B cell (primary cell): Measurements from ENCODE around the gene GRIA3. TPM values are rescaled to one million over a fixed set of nuclear protein-coding genes. Genes with fewer than 3 reads are reported as not detected.

Experiments used
- ATAC-seq: fragments of 200-7000 bp; cut with Tn5 transposase; one replicate; pipeline ENCODE4 v1.10.0; 2021; ENCODE audit warnings: low read depth, mild to moderate bottlenecking, moderate number of reproducible peaks, moderate library complexity
- CTCF ChIA-PET: fragments of 350-600 bp; sonication (Branson Sonifier 250); formaldehyde crosslinking; loops from one replicate; lab custom pipeline; 2021; ENCODE audit warnings: antibody characterized with exemption, inconsistent platforms; lab: Charles Lee
- POLR2A ChIA-PET: fragments of 350-600 bp; sonication (Branson Sonifier 250); formaldehyde crosslinking; loops from one replicate; lab custom pipeline; 2021; ENCODE audit warnings: antibody characterized with exemption; lab: Charles Lee
- DNase-seq: peaks from one replicate; pipeline ENCODE4 v3.0.0; 2013
- H2AFZ ChIP-seq: 2 replicates; pipeline ENCODE4 v1.6.1; 2012; ENCODE audit warnings: mild to moderate bottlenecking, low read depth, low read length; ENCODE audit not compliant: insufficient read depth, poor library complexity, severe bottlenecking
- H3K27ac ChIP-seq, 2 donors: 1 replicate in 1 of 2; 2 replicates in 1 of 2; pipeline ENCODE4 v1.5.1; 2012 to 2013; ENCODE audit warnings: low read length in 2 of 2, mild to moderate bottlenecking in 2 of 2, moderate library complexity in 1 of 2
- H3K27me3 ChIP-seq, 4 experiments: fragments of 200-600 bp in 1 of 4; sonication (generic) in 1 of 4; replicated peaks in 1 of 4; 1 replicate in 2 of 4; 2 replicates in 2 of 4; pipeline versions ENCODE4 v1.6.1 to v1.7.0; 2013 to 2016; ENCODE audit warnings: low read length in 3 of 4, mild to moderate bottlenecking in 2 of 4, mixed read lengths in 1 of 4, moderate library complexity in 1 of 4; ENCODE audit not compliant: insufficient read depth in 4 of 4, control insufficient read depth in 3 of 4; ENCODE audit errors: control extremely low read depth in 1 of 4
- H3K36me3 ChIP-seq, 2 experiments: replicated peaks in 1 of 2; 1 replicate in 1 of 2; 2 replicates in 1 of 2; pipeline versions ENCODE4 v1.6.1 to v1.7.1; 2013; ENCODE audit warnings: low read length in 1 of 2; ENCODE audit not compliant: insufficient read depth in 2 of 2, control insufficient read depth in 1 of 2; ENCODE audit errors: control extremely low read depth in 1 of 2, extremely low read depth in 1 of 2
- H3K4me1 ChIP-seq, 2 donors: fragments of 200-600 bp in 1 of 2; sonication (generic) in 1 of 2; 1 replicate in 1 of 2; 2 replicates in 1 of 2; pipeline versions ENCODE4 v1.5.1 to v1.6.1; 2013 to 2017; ENCODE audit warnings: low read length in 2 of 2; ENCODE audit not compliant: control insufficient read depth in 2 of 2, insufficient read depth in 2 of 2
- H3K4me2 ChIP-seq: replicated peaks from 2 replicates; pipeline ENCODE3; 2012; ENCODE audit warnings: mild to moderate bottlenecking, low read depth, low read length; ENCODE audit not compliant: poor library complexity, severe bottlenecking
- H3K4me3 ChIP-seq, 5 experiments: fragments of 200-600 bp in 1 of 5; sonication (generic) in 1 of 5; 1 replicate in 3 of 5; 2 replicates in 2 of 5; pipeline versions ENCODE4 v1.5.1 to v1.7.0; 2011 to 2016; ENCODE audit warnings: low read length in 4 of 5, mild to moderate bottlenecking in 4 of 5, low read depth in 2 of 5, control low read depth in 1 of 5, moderate library complexity in 1 of 5; ENCODE audit not compliant: insufficient read depth in 1 of 5; ENCODE audit errors: control extremely low read depth in 1 of 5, extremely low read depth in 1 of 5
- H3K79me2 ChIP-seq: fragments of 200-600 bp; sonication (generic); one replicate; pipeline ENCODE4 v1.6.0; 2016; ENCODE audit warnings: low read length; ENCODE audit not compliant: control insufficient read depth, insufficient read depth
- H3K9ac ChIP-seq: fragments of 200-600 bp; sonication (generic); 2 replicates; pipeline ENCODE4 v1.6.1; 2017; ENCODE audit warnings: mild to moderate bottlenecking, low read length, moderate library complexity
- H3K9me3 ChIP-seq, 3 donors: one replicate each; pipeline versions ENCODE4 v1.6.1 to v1.7.1; 2013; ENCODE audit warnings: low read length in 2 of 3; ENCODE audit not compliant: control insufficient read depth in 2 of 3, insufficient read depth in 1 of 3; ENCODE audit errors: control extremely low read depth in 1 of 3
- H4K20me1 ChIP-seq: 2 replicates; pipeline ENCODE4 v1.6.0; 2012; ENCODE audit warnings: mild to moderate bottlenecking, low read length; ENCODE audit not compliant: insufficient read depth, control insufficient read depth, poor library complexity, severe bottlenecking
- H3K27ac Mint-ChIP-seq: one replicate; pipeline ENCODE4 v1.8.0; 2021; ENCODE audit warnings: mixed read lengths
- H3K27me3 Mint-ChIP-seq: one replicate; pipeline ENCODE4 v1.8.0; 2021; ENCODE audit warnings: mixed read lengths
- H3K4me1 Mint-ChIP-seq: one replicate; pipeline ENCODE4 v1.8.0; 2021; ENCODE audit warnings: mixed read lengths
- H3K4me3 Mint-ChIP-seq: one replicate; pipeline ENCODE4 v1.8.0; 2021; ENCODE audit warnings: mixed read lengths
- H3K9me3 Mint-ChIP-seq: one replicate; pipeline ENCODE4 v1.8.0; 2022; ENCODE audit warnings: mixed read lengths; ENCODE audit not compliant: insufficient read depth
- EZH2 ChIP-seq: IDR thresholded peaks from 2 replicates; pipeline ENCODE4 v1.6.1; 2012; ENCODE audit warnings: borderline replicate concordance, low read depth, mild to moderate bottlenecking, moderate library complexity, low read length; ENCODE audit not compliant: insufficient read depth, poor library complexity, severe bottlenecking
- WGBS: methylation state at CpG from one replicate; pipeline ENCODE4 v1.1.5; 2013; ENCODE audit warnings: missing lambda C conversion rate; ENCODE audit not compliant: insufficient coverage; 5-methylcytosine and 5-hydroxymethylcytosine counted together
- intact Hi-C: fragments of 100-400 bp; cut with micrococcal nuclease; formaldehyde crosslinking; loops from one replicate; pipeline ENCODE4 v1.10.0; 2022
- polyA plus RNA-seq: library from polyadenylated mRNA; depleted of rRNA; stranded (reverse); fragments of >200 nt; gene quantifications from 2 replicates; pipeline ENCODE4 v1.2.3, GENCODE V29; 2012
- total RNA-seq, 2 donors: library from RNA; stranded (reverse); fragments of 120-200 nt in 1 of 2; gene quantifications; 1 replicate in 1 of 2; 2 replicates in 1 of 2; pipeline versions ENCODE4 v1.2.3 to v1.2.4, GENCODE V29; 2013 to 2022
- TF ChIP-seq, protein P1 (sequence below): fragments of 200-600 bp; IDR thresholded peaks from one replicate; pipeline ENCODE4 v1.8.0; 2022; ENCODE audit warnings: antibody characterized with exemption, mild to moderate bottlenecking

GRIA3 gene
- total and polyA plus RNA-seq, 2 donors (not counting 1 experiment from before 2014, with no cell fraction given) = not detected

DNA sequence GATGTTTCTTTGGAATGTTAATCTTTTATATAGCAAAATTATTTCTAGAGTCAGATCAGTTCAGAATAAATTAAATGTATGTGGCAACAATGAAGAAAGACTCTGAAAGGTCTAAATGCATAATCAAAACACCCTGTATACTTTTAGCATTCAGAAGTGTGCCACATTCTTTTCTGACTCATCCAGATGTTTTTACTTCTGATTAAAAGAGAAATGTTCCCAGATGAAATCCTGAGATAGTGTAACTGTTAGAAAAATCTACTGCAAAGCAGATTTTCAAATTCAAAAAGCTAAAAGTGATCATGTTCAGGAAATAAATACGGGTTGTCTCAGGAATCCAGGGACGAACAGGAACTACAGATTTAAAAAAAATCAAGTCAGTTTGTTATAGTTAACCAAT lies 241.4 kb downstream of the GRIA3 start:
- Mint-ChIP-seq H3K4me1 (no peaks in the 10 kb centered on the region), H3K27me3 (no peaks in the 10 kb centered on the region), H3K27ac (no peak overlapping the region), H3K9me3 (no peaks in the 10 kb centered on the region), H3K4me3 (no peak overlapping the region)
- Histone ChIP-seq H3K27me3 (no peaks in the 10 kb centered on the region), H3K79me2 (no peaks in the 10 kb centered on the region), H4K20me1 (no peaks in the 10 kb centered on the region), H3K4me3 (no peak overlapping the region), H3K4me1 (no peaks in the 10 kb centered on the region), H3K27ac (no peak overlapping the region), H3K9ac (no peak overlapping the region), H3K36me3 (no peaks in the 10 kb centered on the region), H2AFZ (no peak overlapping the region), H3K4me2 (no peak overlapping the region), H3K9me3 (no peaks in the 10 kb centered on the region)
- ATAC-seq = no peak
- intact Hi-C loops = no loop called here
- ChIA-PET CTCF (no interaction called here), POLR2A (no interaction called here)
- TF ChIP-seq EZH2 = no peak
- TF ChIP-seq, protein P1, sequence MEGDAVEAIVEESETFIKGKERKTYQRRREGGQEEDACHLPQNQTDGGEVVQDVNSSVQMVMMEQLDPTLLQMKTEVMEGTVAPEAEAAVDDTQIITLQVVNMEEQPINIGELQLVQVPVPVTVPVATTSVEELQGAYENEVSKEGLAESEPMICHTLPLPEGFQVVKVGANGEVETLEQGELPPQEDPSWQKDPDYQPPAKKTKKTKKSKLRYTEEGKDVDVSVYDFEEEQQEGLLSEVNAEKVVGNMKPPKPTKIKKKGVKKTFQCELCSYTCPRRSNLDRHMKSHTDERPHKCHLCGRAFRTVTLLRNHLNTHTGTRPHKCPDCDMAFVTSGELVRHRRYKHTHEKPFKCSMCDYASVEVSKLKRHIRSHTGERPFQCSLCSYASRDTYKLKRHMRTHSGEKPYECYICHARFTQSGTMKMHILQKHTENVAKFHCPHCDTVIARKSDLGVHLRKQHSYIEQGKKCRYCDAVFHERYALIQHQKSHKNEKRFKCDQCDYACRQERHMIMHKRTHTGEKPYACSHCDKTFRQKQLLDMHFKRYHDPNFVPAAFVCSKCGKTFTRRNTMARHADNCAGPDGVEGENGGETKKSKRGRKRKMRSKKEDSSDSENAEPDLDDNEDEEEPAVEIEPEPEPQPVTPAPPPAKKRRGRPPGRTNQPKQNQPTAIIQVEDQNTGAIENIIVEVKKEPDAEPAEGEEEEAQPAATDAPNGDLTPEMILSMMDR = no peak
- no CpG with 5 or more reads among the region's 2 CpGs for WGBS
- DNase-seq = no peak

DNA sequence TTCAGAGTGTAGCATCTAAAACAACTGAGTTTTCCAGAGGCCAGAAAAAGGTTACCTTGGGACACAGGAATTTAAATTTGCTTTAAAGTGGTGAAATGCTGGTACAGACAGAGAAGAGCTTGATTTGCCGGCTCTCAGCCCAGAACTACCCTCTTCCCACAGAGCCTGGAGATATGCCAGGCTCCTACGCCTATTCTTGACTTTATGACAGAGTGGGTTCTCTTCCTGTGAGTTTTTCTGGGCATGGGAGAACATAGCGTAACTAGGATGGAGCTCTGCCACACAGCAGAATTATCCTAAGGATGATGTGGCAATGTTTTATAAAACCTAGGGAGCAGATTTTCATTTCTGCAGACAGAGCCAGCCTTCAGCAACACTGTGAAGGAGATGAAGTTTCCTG lies 241.8 kb downstream of the GRIA3 start:
- TF ChIP-seq, protein P1 = no peak
- TF ChIP-seq EZH2 = no peak
- Histone ChIP-seq H3K9me3 (no peaks in the 10 kb centered on the region), H4K20me1 (no peaks in the 10 kb centered on the region), H3K4me1 (no peaks in the 10 kb centered on the region), H3K36me3 (no peaks in the 10 kb centered on the region), H3K27ac (no peak overlapping the region), H3K79me2 (no peaks in the 10 kb centered on the region), H2AFZ (no peak overlapping the region), H3K4me3 (no peak overlapping the region), H3K9ac (no peak overlapping the region), H3K4me2 (no peak overlapping the region), H3K27me3 (no peaks in the 10 kb centered on the region)
- ChIA-PET CTCF (interaction anchor here (1.4 kb wide), 1 partner anchor 10 kb away, joined by 3 read pairs; no protein-coding TSS in a partner anchor), POLR2A (no interaction called here)
- no peak for DNase-seq
- no peaks in the 10 kb centered on the region for H3K9me3 Mint-ChIP-seq
- intact Hi-C loops = no loop called here
- no peak for ATAC-seq
- no peaks in the 10 kb centered on the region for H3K4me1 Mint-ChIP-seq
- WGBS = no CpG with 5 or more reads among the region's 3 CpGs
- no peak overlapping the region for H3K27ac Mint-ChIP-seq
- no peak overlapping the region for H3K4me3 Mint-ChIP-seq
- H3K27me3 Mint-ChIP-seq = no peaks in the 10 kb centered on the region
